NCI-H2107 (cell line): ENCODE data around the gene CENPP.

Experiments used
- DNase-seq: peaks from one replicate; lab custom pipeline; 2025; lab: John Stamatoyannopoulos, UW

The CENPP gene

GRCh38 chr9:92325269-92325990 lies at the start of gene CENPP, which contains the start of gene NOL8:
TSS of gene CENPP (plus strand) at chr9:92325953.
TSS of gene NOL8 (minus strand) at chr9:92325350. CDS start at chr9:92324161, 1,189 bp downstream.
- DNase-seq, result peak; percentile 69

- DNase-seq, result no peak
These were observed 49.3 kb upstream of the CENPP start for GRCh38 chr9:92276331-92277032.

- DNase-seq, result no peak
These were observed 47.6 kb upstream of the CENPP start for GRCh38 chr9:92278110-92278509.

- DNase-seq, result no peak
These were observed 46.5 kb upstream of the CENPP start for GRCh38 chr9:92279302-92279701.

- no peak for DNase-seq
These were observed 35.9 kb upstream of the CENPP start for GRCh38 chr9:92289708-92290390.

- no peak for DNase-seq
These were observed 34.8 kb upstream of the CENPP start for GRCh38 chr9:92290785-92291429.

- DNase-seq, result no peak
These were observed 34.2 kb upstream of the CENPP start for GRCh38 chr9:92291577-92291976.

GRCh38 chr9:92292338-92293074 lies 33.2 kb upstream of the CENPP start:
- no peak for DNase-seq

GRCh38 chr9:92293075-92293354 lies 32.7 kb upstream of the CENPP start:
- DNase-seq, result no peak

- DNase-seq, result peak; percentile 95
These were observed 32.1 kb upstream of the CENPP start, which contains the start of gene IARS1 for GRCh38 chr9:92293452-92294296. TSS of gene IARS1 (minus strand) at chr9:92293697. CDS start at chr9:92289419, 4,278 bp downstream.

GRCh38 chr9:92294297-92294676 lies 31.5 kb upstream of the CENPP start:
- no peak for DNase-seq

GRCh38 chr9:92295240-92295790 lies 30.4 kb upstream of the CENPP start:
- DNase-seq, result no peak

GRCh38 chr9:92295827-92296258 lies 29.9 kb upstream of the CENPP start:
- DNase-seq, result no peak

GRCh38 chr9:92297611-92298010 lies 28.1 kb upstream of the CENPP start:
- no peak for DNase-seq

GRCh38 chr9:92298036-92298435 lies 27.7 kb upstream of the CENPP start:
- no peak for DNase-seq

GRCh38 chr9:92299116-92299515 lies 26.6 kb upstream of the CENPP start:
- DNase-seq, result no peak

GRCh38 chr9:92300936-92301335 lies 24.8 kb upstream of the CENPP start:
- no peak for DNase-seq

GRCh38 chr9:92308893-92309292 lies 16.9 kb upstream of the CENPP start:
- DNase-seq, result no peak

- DNase-seq, result no peak
These were observed 15.2 kb upstream of the CENPP start for GRCh38 chr9:92310562-92310961.

GRCh38 chr9:92312887-92313623 lies 12.7 kb upstream of the CENPP start:
- no peak for DNase-seq
